RKO (cell line): Measurements from ENCODE around the gene COL28A1.
"Not testable (repeated sequence)": the region's sequence is repeated elsewhere in the genome, so short reads cannot be mapped to it uniquely, and the experiment has no call there.

Experiments
- DNase-seq: peaks from one replicate; pipeline ENCODE4 v3.0.0-alpha.2; 2016; ENCODE audit warnings: low spot score

COL28A1 gene

DNA sequence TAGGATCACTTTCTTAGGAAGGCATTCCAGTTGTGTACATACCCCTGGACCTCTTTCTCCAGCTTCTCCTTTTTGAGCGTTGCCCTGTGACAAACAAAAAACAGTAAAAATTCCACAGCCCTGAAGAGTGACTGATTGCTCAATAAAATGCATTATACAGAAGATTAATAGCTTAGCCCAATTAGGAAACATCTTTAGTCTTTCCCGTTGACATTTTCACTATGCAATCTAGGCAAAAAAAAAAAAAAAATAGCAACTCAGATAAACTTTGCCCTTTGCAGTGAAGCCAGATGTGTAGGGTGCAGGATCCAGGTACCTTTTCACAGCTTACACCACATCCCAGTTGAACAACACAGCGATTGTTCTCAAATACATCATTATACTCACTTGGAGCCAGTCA lies 17.9 kb downstream of the COL28A1 start:
- DNase-seq, result no peak

DNA sequence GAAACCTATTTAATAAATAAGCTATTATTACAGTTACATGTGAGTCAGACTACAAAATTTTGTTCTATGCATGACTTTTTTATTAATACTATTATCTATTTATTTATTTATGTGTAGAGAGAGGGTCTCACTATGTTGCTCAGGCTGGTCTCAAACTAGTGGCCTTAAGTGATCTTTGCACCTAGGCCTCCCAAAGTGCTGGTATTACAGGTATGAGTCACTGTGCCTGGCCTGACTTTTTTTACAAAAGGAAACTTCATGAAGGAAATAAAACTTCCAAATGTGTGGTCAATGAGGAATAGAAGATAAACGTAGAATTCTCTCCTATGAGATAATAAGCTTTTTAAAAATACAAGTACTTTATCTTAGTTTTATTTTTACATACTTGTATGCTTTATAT lies 19.0 kb downstream of the COL28A1 start:
- no peak for DNase-seq

- no peak for DNase-seq
These were observed 19.5 kb downstream of the COL28A1 start for GRCh38 chr7:7516156-7516555.

- DNase-seq, result no peak
These were observed 22.6 kb downstream of the COL28A1 start for GRCh38 chr7:7512861-7513597.

DNA sequence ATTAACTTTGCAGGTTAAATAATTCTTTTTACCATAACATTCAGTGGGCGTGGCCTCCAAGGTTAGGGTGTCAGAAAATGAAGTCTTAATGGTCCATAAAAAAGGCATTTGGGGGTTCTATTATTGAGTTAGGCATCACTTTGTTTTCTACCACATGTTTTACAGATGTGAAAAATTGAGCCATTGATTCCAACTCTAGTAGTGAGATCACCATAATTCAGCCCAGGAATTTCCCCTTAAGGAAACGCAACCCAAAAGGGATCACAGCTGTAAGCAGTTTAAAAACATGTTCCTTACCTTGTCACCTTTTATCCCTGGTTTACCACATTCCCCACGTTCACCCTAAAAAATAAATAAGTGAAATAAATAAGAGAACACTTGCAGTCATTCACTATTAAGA lies 24.9 kb downstream of the COL28A1 start:
- no peak for DNase-seq

GRCh38 chr7:7505915-7506314 lies 29.8 kb downstream of the COL28A1 start:
- DNase-seq, result no peak

GRCh38 chr7:7504910-7505704 lies 30.6 kb downstream of the COL28A1 start:
- DNase-seq, result no peak

DNA sequence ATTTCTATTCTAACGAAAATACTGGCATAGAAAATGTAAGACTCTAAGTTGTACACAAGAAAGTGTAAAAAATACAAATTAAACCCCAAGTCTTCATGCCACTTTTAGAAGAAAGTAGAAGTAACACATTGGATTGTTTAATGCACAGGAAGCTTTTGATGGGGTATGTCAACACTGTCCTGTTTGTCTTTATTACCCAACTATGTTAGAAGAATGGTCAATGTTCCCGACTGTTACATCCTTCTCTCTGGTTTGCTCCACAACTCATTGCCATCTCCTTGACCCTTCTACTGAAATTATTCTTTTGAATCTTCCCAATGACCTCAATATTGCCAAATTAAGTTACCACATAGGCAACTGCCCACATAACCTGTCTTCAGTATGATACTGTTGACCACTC lies 35.8 kb downstream of the COL28A1 start:
- DNase-seq, result no peak

DNA sequence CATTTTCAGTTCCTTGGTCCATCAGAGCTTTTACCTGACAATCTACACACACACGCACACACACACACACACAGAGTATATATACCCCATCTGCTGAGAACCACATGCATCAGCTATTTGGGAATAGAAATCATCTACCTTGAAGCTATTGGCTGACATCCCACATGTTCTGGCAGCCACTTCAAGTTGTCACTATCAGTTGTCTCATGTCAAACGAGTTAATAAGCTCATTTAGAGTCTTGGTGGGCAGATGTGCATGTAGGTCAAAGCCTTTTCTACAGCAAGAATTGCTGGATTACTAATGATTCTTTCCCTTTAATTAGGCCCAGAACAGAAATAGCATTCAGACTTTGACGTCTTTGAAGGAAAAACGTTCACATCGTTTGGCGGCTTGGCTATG lies 36.8 kb downstream of the COL28A1 start:
- DNase-seq, result no peak

DNA sequence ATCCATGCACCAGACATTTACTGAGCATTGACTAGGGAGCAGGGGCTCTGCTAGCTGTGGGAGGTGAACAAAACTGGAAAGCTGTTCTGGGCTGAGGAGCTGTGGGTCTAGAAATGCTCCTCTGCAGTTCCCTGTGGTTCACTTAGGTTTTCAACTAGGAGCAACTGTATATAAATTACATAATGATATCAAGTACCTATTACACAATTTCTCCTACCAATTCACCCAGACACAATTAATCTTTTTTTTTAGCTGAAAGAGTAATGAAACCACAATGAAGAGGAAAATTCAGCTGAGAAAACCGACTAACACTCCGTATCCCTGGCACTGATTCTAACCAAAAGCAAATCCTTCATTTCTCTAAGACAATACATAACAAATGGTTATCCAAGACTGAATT lies 39.4 kb downstream of the COL28A1 start:
- no peak for DNase-seq

- DNase-seq, result no peak
These were observed 40.5 kb downstream of the COL28A1 start for GRCh38 chr7:7495171-7495570.

- DNase-seq, result no peak
These were observed 44.6 kb downstream of the COL28A1 start for GRCh38 chr7:7491044-7491443.

- no peak for DNase-seq
These were observed 45.7 kb downstream of the COL28A1 start for GRCh38 chr7:7490003-7490402.

- DNase-seq, result no peak
These were observed 46.1 kb downstream of the COL28A1 start for GRCh38 chr7:7489546-7489945.

GRCh38 chr7:7486362-7486761 lies 49.3 kb downstream of the COL28A1 start:
- no peak for DNase-seq

GRCh38 chr7:7484072-7484471 lies 51.6 kb downstream of the COL28A1 start:
- no peak for DNase-seq

- DNase-seq, result no peak
These were observed 53.9 kb downstream of the COL28A1 start for GRCh38 chr7:7481802-7482201.

DNA sequence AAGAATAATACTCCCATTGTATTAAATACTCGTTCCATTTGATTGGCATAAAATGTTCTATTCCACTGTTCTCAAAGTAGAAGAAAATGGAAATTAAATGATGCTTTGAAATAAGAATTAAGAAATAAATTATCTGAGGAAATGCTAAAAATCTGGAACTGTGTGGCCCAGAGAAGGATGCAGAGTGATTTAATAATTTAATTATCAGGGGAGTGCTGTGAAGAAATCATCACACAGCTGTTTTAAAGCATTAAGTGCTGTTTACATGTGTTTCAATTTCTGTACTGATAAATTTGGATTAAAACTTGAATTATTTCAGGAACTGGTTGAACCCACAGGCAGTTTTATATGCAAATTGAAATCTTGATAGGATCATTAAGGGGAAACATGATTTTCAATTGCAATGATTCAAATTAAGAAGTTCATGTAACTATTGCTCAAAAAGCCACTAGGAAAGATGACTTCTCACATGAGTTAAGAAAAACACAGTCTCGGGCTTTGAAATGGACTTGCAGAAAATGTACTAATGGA lies 56.3 kb downstream of the COL28A1 start:
- DNase-seq, result no peak

GRCh38 chr7:7478569-7478968 lies 57.1 kb downstream of the COL28A1 start:
- DNase-seq, result no peak

- DNase-seq, result not testable (repeated sequence)
These were observed 58.0 kb downstream of the COL28A1 start for GRCh38 chr7:7477641-7478040.

- DNase-seq, result no peak
These were observed 59.3 kb downstream of the COL28A1 start for GRCh38 chr7:7476381-7476780.

DNA sequence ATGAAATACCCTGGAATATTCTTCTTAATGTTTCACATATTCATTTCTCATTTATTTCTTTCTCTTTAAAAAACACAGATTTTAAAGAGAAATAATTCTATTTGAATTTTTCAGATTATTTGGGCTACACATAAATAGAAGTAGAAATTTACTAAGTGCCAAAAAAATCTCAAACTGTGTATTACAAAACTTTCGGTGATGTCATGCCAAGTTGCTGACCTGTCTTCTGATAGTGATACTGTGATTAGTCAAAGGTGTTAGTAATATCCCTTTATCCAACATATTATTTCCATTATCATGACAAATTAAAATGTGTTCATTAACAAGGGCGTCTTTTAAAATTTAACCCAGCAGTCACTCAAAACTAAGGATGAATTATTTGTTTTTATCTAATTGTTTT lies 60.1 kb downstream of the COL28A1 start:
- DNase-seq, result no peak

- DNase-seq, result no peak
These were observed 61.2 kb downstream of the COL28A1 start for GRCh38 chr7:7474436-7474835.
